ENCODE measurements around the gene ACBD4. TPM values are rescaled to one million over a fixed set of nuclear protein-coding genes. Genes with fewer than 3 reads are reported as not detected.

ACBD4 gene
- polyA plus RNA-seq, 1 of the 3 experiments (the other 2 are of a cell fraction), result 15.8 TPM

- peak; percentile 73 for DNase-seq
- CTCF ChIA-PET, result interaction anchor here (0.8 to 9.1 kb wide), 7 partner anchors 11 to 241 kb away, joined by 3 to 169 read pairs (median 6); partner anchors contain the start of genes ACBD4 and PLCD3
- no peaks in the 10 kb centered on the region for H3K27me3 ChIP-seq (ENCODE audit: insufficient read depth)
- no peak overlapping the region for H2AFZ ChIP-seq (ENCODE audit: low read depth)
- H3K27ac ChIP-seq (ENCODE audit: low read depth in 2 of 2, low read length in 1 of 2), result no peak overlapping the region
- no peaks in the 10 kb centered on the region for H3K9me3 ChIP-seq
- no peak overlapping the region for H3K4me2 ChIP-seq
- POLR2A ChIA-PET, result interaction anchor here (1.2 to 1.5 kb wide), 2 partner anchors 29 to 200 kb away, joined by 3 to 9 read pairs; partner anchors contain the start of gene HEXIM1
- 74% methylated on average over 8 of the region's 8 CpGs for WGBS (ENCODE audit: low lambda C conversion rate)
- H3K4me1 ChIP-seq (ENCODE audit: control insufficient read depth in 1 of 2, insufficient read depth in 2 of 2, low read depth in 1 of 2, low read length in 1 of 2), result peaks cover 18 to 29% of the 10 kb centered on the region in 2 experiments; a peak in 3 of 4 replicates
- H3K79me2 ChIP-seq (ENCODE audit: insufficient read depth), result peaks cover 35% of the 10 kb centered on the region
- H3F3A ChIP-seq (replicated peaks; ENCODE audit: insufficient read depth), result peaks cover 8% of the 10 kb centered on the region
- peak; percentile 19; the same call in 1 of the 2 replicates for TF ChIP-seq TCF12 (IDR thresholded peaks at IDR 0.05)
- TF ChIP-seq, protein P1, sequence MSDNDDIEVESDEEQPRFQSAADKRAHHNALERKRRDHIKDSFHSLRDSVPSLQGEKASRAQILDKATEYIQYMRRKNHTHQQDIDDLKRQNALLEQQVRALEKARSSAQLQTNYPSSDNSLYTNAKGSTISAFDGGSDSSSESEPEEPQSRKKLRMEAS (IDR thresholded peaks at IDR 0.05; ENCODE audit: low read depth), result no peak
- TF ChIP-seq FOSL2 (IDR thresholded peaks at IDR 0.05; ENCODE audit: borderline replicate concordance, low read depth), result no peak
- no peak for TF ChIP-seq JUND (IDR thresholded peaks at IDR 0.05)
- no peak for TF ChIP-seq SIN3A (IDR thresholded peaks at IDR 0.05; ENCODE audit: borderline replicate concordance, low read depth, low read length)
- TF ChIP-seq GABPA (IDR thresholded peaks at IDR 0.05; ENCODE audit: low read depth), result no peak
- no peak for TF ChIP-seq SMC3 (IDR thresholded peaks at IDR 0.05; ENCODE audit: low read depth, low read length)
- TF ChIP-seq EP300 (IDR thresholded peaks at IDR 0.05; ENCODE audit: borderline replicate concordance in 1 of 2, low read depth in 1 of 2, low read length in 1 of 2), result peak in 1 of 2 experiments; percentile 28; a peak in 1 of 4 replicates
- TF ChIP-seq GATA2 (CRISPR knock-in tag; IDR thresholded peaks at IDR 0.05), result 0 out of 2 replicates have a peak, but pooled peaks have one; percentile 11
- TF ChIP-seq, protein P2, sequence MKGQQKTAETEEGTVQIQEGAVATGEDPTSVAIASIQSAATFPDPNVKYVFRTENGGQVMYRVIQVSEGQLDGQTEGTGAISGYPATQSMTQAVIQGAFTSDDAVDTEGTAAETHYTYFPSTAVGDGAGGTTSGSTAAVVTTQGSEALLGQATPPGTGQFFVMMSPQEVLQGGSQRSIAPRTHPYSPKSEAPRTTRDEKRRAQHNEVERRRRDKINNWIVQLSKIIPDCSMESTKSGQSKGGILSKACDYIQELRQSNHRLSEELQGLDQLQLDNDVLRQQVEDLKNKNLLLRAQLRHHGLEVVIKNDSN (IDR thresholded peaks at IDR 0.05; ENCODE audit: borderline replicate concordance, low read depth), result no peak
- TF ChIP-seq, protein P3, sequence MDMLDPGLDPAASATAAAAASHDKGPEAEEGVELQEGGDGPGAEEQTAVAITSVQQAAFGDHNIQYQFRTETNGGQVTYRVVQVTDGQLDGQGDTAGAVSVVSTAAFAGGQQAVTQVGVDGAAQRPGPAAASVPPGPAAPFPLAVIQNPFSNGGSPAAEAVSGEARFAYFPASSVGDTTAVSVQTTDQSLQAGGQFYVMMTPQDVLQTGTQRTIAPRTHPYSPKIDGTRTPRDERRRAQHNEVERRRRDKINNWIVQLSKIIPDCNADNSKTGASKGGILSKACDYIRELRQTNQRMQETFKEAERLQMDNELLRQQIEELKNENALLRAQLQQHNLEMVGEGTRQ (IDR thresholded peaks at IDR 0.05; ENCODE audit: borderline replicate concordance, low read depth, low read length), result no peak
- H3K9ac ChIP-seq, result no peak overlapping the region
- no peaks in the 10 kb centered on the region for H3K9me2 ChIP-seq
- H3K4me3 ChIP-seq (ENCODE audit: low read depth in 2 of 2, low read length in 1 of 2), result no peak overlapping the region
- H4K20me1 ChIP-seq (ENCODE audit: insufficient read depth), result no peaks in the 10 kb centered on the region
- H3K36me3 ChIP-seq (replicated peaks in 1 of 2; ENCODE audit: control insufficient read depth in 1 of 2, insufficient read depth in 2 of 2, low read length in 1 of 2), result peaks cover 5 to 10% of the 10 kb centered on the region in 2 experiments
These were observed 15.5 kb upstream of the ACBD4 start for GRCh38 chr17:45119964-45120363.

DNA sequence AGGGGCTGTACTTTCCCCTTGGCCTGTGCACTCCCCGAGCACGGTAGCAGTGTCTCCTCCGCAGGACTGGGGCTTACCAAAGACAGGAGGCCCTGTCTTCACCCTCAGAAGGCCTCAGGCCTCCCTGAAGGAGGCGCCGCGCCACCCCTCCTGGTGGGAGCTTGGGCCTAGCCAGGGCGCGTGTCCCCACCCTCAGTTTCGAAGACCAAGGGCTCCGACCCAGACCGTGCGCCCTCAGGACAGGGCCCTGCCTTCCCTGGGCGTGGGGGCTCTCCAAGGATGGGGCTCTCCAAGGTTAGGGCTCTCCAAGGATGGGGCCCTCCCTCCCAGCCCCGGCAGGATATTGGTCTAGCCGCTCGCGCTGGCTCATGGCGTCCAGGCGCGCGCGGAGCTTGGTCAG lies 14.9 kb upstream of the ACBD4 start:
- H3K4me2 ChIP-seq, result no peak overlapping the region
- H3K4me3 ChIP-seq (ENCODE audit: low read depth in 2 of 2, low read length in 1 of 2), result no peak overlapping the region
- peaks cover 13% of the 10 kb centered on the region for H3F3A ChIP-seq (replicated peaks; ENCODE audit: insufficient read depth)
- peaks cover 41% of the 10 kb centered on the region for H3K79me2 ChIP-seq (ENCODE audit: insufficient read depth)
- H3K9ac ChIP-seq, result no peak overlapping the region
- no peaks in the 10 kb centered on the region for H3K9me3 ChIP-seq
- ChIA-PET POLR2A (interaction anchor here (1.2 kb wide), 1 partner anchor 28 kb away, joined by 9 read pairs; the partner anchor contains the start of gene HEXIM1), CTCF (interaction anchor here (1.3 to 9.1 kb wide), 6 partner anchors 11 to 242 kb away, joined by 3 to 169 read pairs (median 8); partner anchors contain the start of genes ACBD4 and PLCD3)
- no peak for DNase-seq
- H3K27me3 ChIP-seq (ENCODE audit: insufficient read depth), result no peaks in the 10 kb centered on the region
- H4K20me1 ChIP-seq (ENCODE audit: insufficient read depth), result no peaks in the 10 kb centered on the region
- H3K36me3 ChIP-seq (replicated peaks in 1 of 2; ENCODE audit: control insufficient read depth in 1 of 2, insufficient read depth in 2 of 2, low read length in 1 of 2), result peaks cover 10 to 11% of the 10 kb centered on the region in 2 experiments
- H2AFZ ChIP-seq (ENCODE audit: low read depth), result no peak overlapping the region
- H3K27ac ChIP-seq (ENCODE audit: low read depth in 2 of 2, low read length in 1 of 2), result no peak overlapping the region
- WGBS (ENCODE audit: low lambda C conversion rate), result 98% methylated on average over 9 of the region's 22 CpGs
- no peaks in the 10 kb centered on the region for H3K9me2 ChIP-seq
- H3K4me1 ChIP-seq (ENCODE audit: control insufficient read depth in 1 of 2, insufficient read depth in 2 of 2, low read depth in 1 of 2, low read length in 1 of 2), result peaks cover 18 to 29% of the 10 kb centered on the region in 2 experiments; a peak in 3 of 4 replicates
- TF ChIP-seq NRF1 (IDR thresholded peaks at IDR 0.05; ENCODE audit: low read depth, low read length) (no peak), GABPA (IDR thresholded peaks at IDR 0.05; ENCODE audit: low read depth) (no peak), TAF1 (IDR thresholded peaks at IDR 0.05; ENCODE audit: borderline replicate concordance, low read depth, low read length) (no peak), RFX5 (IDR thresholded peaks at IDR 0.05; ENCODE audit: low read length) (no peak), FOXM1 (IDR thresholded peaks at IDR 0.05; ENCODE audit: low read depth) (no peak), GATA2 (CRISPR knock-in tag; IDR thresholded peaks at IDR 0.05) (no peak), EZH2phosphoT487 (IDR thresholded peaks at IDR 0.05; ENCODE audit: borderline replicate concordance, low read depth) (no peak), RAD21 (IDR thresholded peaks at IDR 0.05; ENCODE audit: low read length) (no peak), ELF1 (IDR thresholded peaks at IDR 0.05) (no peak), RXRA (IDR thresholded peaks at IDR 0.05; ENCODE audit: borderline replicate concordance, low read depth) (no peak), EP300 (IDR thresholded peaks at IDR 0.05; ENCODE audit: borderline replicate concordance in 1 of 2, low read depth in 1 of 2, low read length in 1 of 2) (no peak), TCF12 (IDR thresholded peaks at IDR 0.05) (no peak)
- TF ChIP-seq, protein P1 (IDR thresholded peaks at IDR 0.05; ENCODE audit: low read depth), result no peak
- TF ChIP-seq, protein P2 (IDR thresholded peaks at IDR 0.05; ENCODE audit: borderline replicate concordance, low read depth), result no peak
- TF ChIP-seq, protein P4, sequence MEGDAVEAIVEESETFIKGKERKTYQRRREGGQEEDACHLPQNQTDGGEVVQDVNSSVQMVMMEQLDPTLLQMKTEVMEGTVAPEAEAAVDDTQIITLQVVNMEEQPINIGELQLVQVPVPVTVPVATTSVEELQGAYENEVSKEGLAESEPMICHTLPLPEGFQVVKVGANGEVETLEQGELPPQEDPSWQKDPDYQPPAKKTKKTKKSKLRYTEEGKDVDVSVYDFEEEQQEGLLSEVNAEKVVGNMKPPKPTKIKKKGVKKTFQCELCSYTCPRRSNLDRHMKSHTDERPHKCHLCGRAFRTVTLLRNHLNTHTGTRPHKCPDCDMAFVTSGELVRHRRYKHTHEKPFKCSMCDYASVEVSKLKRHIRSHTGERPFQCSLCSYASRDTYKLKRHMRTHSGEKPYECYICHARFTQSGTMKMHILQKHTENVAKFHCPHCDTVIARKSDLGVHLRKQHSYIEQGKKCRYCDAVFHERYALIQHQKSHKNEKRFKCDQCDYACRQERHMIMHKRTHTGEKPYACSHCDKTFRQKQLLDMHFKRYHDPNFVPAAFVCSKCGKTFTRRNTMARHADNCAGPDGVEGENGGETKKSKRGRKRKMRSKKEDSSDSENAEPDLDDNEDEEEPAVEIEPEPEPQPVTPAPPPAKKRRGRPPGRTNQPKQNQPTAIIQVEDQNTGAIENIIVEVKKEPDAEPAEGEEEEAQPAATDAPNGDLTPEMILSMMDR (IDR thresholded peaks at IDR 0.05), result no peak
- TF ChIP-seq, protein P5, sequence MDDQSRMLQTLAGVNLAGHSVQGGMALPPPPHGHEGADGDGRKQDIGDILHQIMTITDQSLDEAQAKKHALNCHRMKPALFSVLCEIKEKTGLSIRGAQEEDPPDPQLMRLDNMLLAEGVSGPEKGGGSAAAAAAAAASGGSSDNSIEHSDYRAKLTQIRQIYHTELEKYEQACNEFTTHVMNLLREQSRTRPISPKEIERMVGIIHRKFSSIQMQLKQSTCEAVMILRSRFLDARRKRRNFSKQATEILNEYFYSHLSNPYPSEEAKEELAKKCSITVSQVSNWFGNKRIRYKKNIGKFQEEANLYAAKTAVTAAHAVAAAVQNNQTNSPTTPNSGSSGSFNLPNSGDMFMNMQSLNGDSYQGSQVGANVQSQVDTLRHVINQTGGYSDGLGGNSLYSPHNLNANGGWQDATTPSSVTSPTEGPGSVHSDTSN (IDR thresholded peaks at IDR 0.05), result no peak

Data from SK-N-SH (cell line).